IPS DF 19.7 (cell line): ENCODE results near the gene ACACB.

ENCODE experiments used
- DNase-seq: peaks from one replicate; pipeline ENCODE4 v3.0.0-alpha.2; 2013; ENCODE audit warnings: low read depth, low spot score

The ACACB gene

DNA sequence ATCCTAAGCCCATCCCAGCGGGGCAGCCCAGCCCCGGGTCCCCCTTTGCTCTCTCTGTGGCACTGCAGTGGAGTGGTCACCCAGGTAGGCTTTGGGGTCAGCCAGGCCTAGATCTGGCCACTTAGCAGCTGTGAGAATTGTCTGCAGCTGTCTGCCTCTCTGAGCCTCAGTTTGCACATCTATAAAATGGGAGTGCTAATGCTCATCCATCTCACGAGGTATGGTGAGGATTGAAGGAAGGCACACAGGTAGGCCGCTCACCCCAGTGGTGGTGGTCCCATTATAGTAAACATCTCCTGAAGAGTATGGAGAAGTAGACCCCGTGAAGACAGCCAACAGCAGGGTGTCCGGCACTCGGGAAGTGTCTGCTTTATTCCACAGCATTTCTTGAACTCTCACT lies 183.5 kb downstream of the ACACB start:
- no peak for DNase-seq

- no peak for DNase-seq
These were observed 185.3 kb downstream of the ACACB start for GRCh38 chr12:109301643-109302168.

DNA sequence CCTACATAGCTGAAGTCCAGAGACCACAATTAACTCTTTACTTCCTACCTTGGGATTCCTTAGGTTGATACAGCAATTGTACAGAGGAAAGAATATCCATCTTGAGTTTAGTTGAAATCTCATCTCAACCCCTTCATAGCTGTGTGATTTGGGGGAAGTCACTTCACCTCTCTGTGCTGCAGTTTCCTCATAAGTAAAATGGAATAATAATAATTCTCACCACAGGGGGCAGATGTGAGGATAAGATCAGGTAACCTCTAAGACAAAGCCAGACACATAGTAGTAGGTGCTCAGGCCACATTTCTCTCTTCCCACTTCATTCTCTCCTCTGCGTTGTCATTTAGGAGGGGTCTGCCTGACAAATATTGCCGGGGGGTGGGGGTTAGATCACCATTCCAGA lies 186.0 kb downstream of the ACACB start:
- DNase-seq, result no peak

DNA sequence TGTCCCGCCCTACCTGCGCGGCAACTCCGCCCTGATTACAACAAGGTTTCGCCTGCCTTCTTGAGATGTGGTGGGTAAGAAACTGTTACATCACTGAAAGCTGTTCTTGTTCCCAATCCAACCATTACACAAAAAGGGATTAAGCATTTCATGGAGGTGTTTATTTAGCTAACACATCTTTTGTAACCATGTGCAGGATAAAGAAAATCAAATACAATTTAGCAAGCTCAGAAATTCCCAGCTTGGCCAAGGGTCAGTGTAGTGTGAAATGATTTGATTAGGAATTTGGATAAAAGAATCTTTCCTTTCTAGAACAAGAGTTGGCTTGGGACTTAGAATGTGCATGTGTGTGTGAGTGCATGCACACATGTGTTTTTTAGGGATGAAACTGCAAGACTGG lies 186.4 kb downstream of the ACACB start:
- no peak for DNase-seq

DNA sequence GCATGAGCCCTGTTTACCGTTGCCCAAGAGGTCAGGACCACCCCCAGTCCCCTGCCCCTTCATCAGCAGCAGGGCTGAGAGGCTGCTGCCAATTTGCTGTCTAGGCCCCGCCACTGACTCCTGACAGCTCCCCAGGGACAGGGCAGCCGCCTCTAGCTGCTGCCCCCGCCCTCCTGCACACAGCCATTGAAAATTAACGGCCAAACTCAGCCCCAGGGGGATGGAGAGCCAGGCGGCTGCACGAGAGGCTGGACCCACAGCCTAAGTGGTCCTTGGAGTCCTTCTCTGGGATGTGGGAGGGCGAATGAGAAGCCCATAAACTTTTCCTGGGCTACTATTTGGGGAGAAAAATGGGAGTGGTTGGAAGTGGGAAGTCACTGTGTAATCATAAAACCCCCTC lies 188.1 kb downstream of the ACACB start:
- DNase-seq, result no peak

GRCh38 chr12:109305547-109305946 lies 189.2 kb downstream of the ACACB start:
- no peak for DNase-seq

- DNase-seq, result no peak
These were observed 190.7 kb downstream of the ACACB start for GRCh38 chr12:109307051-109307450.

- no peak for DNase-seq
These were observed 192.4 kb downstream of the ACACB start, which contains the start of gene FOXN4 for GRCh38 chr12:109308534-109309380. FOXN4 (minus strand) TSS chr12:109309284; CDS start chr12:109308321, 963 bp downstream.

GRCh38 chr12:109309381-109310246 lies 193.2 kb downstream of the ACACB start:
- DNase-seq, result no peak

DNA sequence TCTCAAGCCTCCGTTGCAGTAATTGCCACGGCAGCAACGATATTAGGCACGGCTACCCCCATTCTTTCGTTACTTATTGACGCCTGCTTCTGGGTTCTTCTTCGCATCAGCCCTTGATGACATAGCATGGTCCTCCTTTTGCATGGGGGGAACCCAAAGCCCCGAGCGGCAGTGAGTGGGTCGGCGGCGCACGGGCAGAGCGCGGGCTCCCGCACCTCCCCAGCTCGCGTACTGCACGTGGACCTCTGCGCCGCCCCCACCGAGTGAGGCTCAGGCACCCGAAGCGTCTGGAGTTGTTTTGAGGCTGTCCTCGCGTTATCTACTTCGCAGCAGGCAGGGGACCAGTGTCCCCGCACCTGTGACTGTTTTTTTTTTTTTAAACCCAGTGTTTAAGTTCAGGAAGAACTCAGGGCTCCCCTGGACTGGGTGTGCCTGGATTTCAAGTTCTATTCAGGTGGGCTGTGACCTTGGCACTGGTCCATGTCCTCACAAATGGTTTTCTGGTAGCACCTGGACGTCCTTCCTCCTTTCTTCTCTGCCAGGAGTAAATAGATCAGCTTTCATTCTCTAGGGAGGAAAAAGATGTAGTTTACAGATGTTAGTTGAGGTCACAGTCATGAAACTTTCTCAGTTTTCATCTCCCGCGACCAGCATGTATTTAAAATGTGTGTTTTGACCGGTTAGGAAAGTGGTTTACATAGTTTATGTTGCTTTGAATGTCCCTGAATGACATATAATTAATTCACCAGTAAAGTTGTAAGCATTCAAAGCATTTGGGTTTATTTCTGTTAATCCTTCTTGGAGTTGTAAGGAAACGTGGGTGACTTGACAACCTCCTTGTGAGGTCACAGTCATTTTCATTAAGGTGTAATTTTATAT lies 194.1 kb downstream of the ACACB start:
- no peak for DNase-seq
